ENCODE results near the gene SYS1.

SYS1 gene

DNA sequence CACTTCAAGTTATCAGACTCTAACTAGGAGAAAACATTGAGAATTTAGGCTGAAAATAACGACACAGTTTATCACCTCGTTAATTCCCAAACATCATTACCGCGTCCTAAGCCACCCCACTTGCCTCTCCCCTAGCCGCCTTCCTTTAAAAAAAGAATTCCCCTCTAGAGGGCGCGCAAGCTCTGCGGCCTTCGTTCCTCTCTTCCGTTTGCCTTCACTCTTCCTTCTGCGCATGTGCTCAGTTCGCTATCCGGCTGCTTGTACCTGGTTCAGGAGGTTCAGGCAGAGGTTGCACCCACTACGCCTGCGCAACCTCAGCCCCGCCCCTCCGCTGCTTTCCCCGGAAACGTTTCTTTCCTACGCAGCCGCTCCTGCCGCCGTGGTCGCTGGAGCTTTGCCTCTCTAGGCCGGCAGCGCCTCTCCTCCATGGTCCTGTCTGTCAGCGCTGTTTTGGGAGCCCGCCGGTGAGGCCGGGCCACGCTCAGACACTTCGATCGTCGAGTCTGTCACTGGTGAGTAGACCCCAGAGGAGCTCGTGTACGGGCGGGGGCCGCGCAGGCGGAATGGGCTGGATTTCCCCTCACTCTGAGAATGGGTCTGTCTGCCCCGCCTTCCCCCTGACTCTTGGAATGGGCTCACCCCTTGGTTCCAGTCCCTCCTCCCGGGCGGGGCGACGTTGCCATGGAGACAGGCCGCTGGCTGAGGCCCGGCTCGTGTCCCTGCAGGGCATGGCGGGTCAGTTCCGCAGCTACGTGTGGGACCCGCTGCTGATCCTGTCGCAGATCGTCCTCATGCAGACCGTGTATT is at the start of gene SYS1:
Gene SYS1, plus strand, starts transcription at position 353 of the 807 bp plus-strand sequence. Its CDS starts 376 bp downstream, at position 729.
- peak; percentile 90 for TF ChIP-seq CTCF (IDR thresholded peaks at IDR 0.05)

GRCh38 chr20:45313943-45314342 is 49.0 kb upstream of the SYS1 start:
- no peak for TF ChIP-seq CTCF (IDR thresholded peaks at IDR 0.05)

DNA sequence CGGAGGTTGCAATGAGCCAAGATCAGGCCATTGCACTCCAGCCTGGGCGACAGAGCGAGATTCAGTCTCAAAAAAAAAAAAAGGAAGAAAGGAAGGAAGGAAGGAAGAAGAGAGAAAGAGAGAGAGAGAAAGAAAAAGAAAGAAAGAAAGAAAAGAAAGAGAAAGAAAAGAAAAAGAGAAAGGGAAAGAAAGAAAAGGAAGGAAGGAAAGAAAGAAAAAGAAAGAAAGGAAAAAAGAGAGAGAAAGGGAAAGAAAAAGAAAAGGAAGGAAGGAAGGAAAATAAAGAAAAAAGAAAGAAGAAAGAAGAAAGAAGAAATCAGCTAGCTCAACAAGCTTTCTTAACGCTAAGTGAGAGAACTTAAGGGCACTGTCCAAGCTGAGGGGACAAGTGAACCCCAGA is 47.3 kb upstream of the SYS1 start:
- no peak for TF ChIP-seq CTCF (IDR thresholded peaks at IDR 0.05)

- no peak for TF ChIP-seq CTCF (IDR thresholded peaks at IDR 0.05)
Measured at GRCh38 chr20:45316150-45317080, 46.5 kb upstream of the SYS1 start.

DNA sequence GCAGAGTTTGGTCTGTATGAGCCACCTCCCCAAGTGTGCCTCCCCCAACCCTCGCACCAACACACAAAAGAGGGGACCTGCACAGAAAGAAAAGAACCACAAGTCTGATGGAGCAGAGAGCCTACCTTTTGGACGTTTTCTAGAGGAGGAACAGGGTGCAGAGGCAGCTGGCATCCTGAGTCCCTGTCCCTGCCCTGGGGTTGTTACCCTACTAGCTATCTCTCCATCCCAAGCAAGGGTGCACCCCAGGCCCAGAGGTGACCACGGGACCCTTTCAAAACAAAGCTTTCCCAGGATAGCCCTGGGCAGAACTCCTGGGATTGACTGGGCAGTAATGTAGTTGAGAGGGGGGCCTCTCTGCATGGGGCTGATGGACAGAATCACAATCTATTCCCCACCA is 45.1 kb upstream of the SYS1 start:
- TF ChIP-seq CTCF (IDR thresholded peaks at IDR 0.05): no peak

- no peak for TF ChIP-seq CTCF (IDR thresholded peaks at IDR 0.05)
Measured at GRCh38 chr20:45318386-45318939, 44.5 kb upstream of the SYS1 start.

DNA sequence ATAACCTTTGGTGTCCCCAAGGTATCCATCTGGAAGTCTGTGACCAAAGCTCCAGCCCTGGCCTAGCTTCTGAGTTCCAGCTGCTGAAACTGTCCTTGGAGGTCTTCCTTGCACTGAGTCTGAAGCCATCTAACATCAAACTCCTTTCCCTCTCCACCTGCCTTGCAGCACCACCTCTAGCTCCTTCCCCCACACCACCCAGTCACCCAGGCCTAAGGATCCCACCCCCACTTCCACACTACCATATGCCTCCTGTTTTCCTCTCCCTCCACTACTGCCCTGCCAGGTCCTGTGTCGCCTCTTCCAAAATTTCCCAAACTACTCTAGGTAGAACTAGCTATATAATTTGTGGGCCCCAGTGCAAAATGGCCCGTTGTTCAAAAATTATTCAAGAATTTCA is 44.0 kb upstream of the SYS1 start:
- no peak for TF ChIP-seq CTCF (IDR thresholded peaks at IDR 0.05)
